B cell (primary cell): Measurements from ENCODE around the gene SYTL1.
A peak's percentile ranks its signal among the peaks of the same experiment; 100 is the strongest.

Experiments used
- EZH2 ChIP-seq: IDR thresholded peaks from 2 replicates; pipeline ENCODE4 v1.6.1; 2012; ENCODE audit warnings: borderline replicate concordance, low read depth, mild to moderate bottlenecking, moderate library complexity, low read length; ENCODE audit not compliant: insufficient read depth, poor library complexity, severe bottlenecking
- TF ChIP-seq, protein P1 (sequence below): fragments of 200-600 bp; IDR thresholded peaks from one replicate; pipeline ENCODE4 v1.8.0; 2022; ENCODE audit warnings: antibody characterized with exemption, mild to moderate bottlenecking

DNA sequence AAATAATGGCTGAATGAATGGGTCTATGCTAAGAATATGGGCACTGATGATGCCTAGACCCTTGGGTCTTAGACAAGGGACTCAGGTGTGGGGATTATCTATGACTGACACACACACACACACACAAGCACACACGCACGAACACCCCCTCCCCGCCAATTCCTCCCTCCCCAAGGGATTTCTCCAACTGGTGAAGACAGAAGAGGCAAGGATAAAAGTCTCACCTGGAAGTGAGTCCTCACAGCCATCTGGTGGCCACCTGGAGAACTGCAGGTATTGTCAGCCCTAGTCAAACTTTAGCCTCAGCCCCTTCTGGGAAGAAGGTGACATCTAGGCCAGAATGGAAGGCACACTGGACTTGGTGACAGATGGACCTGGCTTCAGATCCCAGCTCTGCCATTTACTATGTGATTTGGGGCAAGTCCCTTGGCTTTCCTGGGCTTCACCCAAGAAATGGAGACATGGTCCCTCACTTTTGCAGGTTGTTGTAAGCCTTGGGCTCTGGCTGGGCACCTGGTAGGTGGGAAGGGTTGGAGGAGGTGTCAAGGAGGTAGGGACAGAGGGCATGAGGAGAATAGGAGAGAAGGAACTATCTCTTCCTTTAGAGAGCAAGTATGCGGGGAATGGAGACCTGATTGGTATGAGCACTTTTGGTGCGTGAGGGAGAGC, 46.6 kb downstream of the SYTL1 start:
- TF ChIP-seq, protein P1, sequence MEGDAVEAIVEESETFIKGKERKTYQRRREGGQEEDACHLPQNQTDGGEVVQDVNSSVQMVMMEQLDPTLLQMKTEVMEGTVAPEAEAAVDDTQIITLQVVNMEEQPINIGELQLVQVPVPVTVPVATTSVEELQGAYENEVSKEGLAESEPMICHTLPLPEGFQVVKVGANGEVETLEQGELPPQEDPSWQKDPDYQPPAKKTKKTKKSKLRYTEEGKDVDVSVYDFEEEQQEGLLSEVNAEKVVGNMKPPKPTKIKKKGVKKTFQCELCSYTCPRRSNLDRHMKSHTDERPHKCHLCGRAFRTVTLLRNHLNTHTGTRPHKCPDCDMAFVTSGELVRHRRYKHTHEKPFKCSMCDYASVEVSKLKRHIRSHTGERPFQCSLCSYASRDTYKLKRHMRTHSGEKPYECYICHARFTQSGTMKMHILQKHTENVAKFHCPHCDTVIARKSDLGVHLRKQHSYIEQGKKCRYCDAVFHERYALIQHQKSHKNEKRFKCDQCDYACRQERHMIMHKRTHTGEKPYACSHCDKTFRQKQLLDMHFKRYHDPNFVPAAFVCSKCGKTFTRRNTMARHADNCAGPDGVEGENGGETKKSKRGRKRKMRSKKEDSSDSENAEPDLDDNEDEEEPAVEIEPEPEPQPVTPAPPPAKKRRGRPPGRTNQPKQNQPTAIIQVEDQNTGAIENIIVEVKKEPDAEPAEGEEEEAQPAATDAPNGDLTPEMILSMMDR = peak; percentile 88
- no peak for TF ChIP-seq EZH2
